Retinal pigment epithelial cell (primary cell): ENCODE data around the gene NCKAP5.

Source experiments
- DNase-seq: peaks from one replicate; pipeline ENCODE4 v3.0.0-alpha.2; 2010; ENCODE audit warnings: low read depth
- H3K4me3 ChIP-seq: 2 replicates; pipeline ENCODE4 v1.5.1; 2011; ENCODE audit warnings: mild to moderate bottlenecking, low read length, control low read depth, moderate library complexity
- CTCF ChIP-seq: conservative IDR thresholded peaks from 2 replicates; pipeline ENCODE4 v1.5.1; 2011; ENCODE audit warnings: low read depth, low read length, control low read depth, inconsistent platforms

NCKAP5 gene

DNA sequence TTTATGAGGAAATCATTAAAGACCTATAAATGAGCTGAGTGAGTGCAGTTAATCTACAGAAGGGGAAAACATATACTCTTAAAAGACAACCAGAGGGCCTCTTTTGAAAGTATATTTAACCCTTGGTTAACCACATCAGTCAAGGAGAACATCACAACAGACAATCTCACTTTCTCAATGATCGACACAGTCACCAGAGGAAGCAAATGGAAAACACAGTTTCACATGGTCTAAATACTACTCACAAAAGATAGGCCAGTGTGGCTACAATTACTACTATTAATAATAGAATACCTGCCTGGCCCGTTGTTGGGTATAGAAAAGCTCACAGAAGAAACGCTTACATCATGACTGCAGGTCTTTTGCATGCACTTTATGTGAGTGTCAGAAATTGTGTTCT lies 426.2 kb downstream of the NCKAP5 start:
- no peak for DNase-seq
- TF ChIP-seq CTCF, result no peak
- no peak overlapping the region for H3K4me3 ChIP-seq

GRCh38 chr2:133140620-133141019 lies 427.6 kb downstream of the NCKAP5 start:
- H3K4me3 ChIP-seq, result no peak overlapping the region
- no peak for DNase-seq
- no peak for TF ChIP-seq CTCF

GRCh38 chr2:133139847-133140533 lies 428.3 kb downstream of the NCKAP5 start:
- no peak overlapping the region for H3K4me3 ChIP-seq
- TF ChIP-seq CTCF, result no peak
- no peak for DNase-seq

GRCh38 chr2:133138693-133139092 lies 429.6 kb downstream of the NCKAP5 start:
- H3K4me3 ChIP-seq, result no peak overlapping the region
- no peak for DNase-seq
- no peak for TF ChIP-seq CTCF

DNA sequence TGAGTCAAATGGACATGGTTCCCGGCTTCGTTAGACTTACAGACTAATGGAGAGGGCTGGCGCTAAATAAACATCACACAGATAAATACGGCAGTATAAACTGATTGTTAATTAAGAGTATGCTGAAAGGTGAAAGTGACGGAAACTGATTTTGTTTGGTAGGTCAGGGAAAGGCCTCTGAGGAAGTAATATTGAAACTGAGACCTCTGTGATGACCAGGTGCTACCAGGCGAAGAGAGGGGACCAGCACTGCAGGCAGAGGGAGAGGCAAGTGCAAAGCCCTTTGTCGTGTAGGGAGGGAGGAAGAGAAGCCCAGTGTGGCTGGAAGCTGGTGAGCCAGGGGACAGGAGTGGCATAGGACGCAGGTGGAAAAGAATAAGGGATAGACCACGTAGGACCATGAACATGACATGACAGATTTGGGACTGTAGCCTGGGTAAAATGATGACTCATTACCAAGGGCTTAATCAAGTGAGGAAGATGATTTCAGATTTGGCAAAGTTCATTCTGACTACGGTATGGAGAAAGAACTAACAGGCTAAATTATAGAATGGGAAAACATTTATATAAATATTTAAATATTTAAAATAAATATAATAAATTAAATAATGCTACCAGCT lies 433.1 kb downstream of the NCKAP5 start:
- DNase-seq, result no peak
- no peak overlapping the region for H3K4me3 ChIP-seq
- TF ChIP-seq CTCF, result no peak

GRCh38 chr2:133130548-133131246 lies 437.6 kb downstream of the NCKAP5 start:
- DNase-seq, result peak; percentile 64
- no peak overlapping the region for H3K4me3 ChIP-seq
- no peak for TF ChIP-seq CTCF
